ENCODE data around the gene F7.
"Not testable (repeated sequence)": the region's sequence is repeated elsewhere in the genome, so short reads cannot be mapped to it uniquely, and the experiment has no call there.

- TF ChIP-seq, protein P1, sequence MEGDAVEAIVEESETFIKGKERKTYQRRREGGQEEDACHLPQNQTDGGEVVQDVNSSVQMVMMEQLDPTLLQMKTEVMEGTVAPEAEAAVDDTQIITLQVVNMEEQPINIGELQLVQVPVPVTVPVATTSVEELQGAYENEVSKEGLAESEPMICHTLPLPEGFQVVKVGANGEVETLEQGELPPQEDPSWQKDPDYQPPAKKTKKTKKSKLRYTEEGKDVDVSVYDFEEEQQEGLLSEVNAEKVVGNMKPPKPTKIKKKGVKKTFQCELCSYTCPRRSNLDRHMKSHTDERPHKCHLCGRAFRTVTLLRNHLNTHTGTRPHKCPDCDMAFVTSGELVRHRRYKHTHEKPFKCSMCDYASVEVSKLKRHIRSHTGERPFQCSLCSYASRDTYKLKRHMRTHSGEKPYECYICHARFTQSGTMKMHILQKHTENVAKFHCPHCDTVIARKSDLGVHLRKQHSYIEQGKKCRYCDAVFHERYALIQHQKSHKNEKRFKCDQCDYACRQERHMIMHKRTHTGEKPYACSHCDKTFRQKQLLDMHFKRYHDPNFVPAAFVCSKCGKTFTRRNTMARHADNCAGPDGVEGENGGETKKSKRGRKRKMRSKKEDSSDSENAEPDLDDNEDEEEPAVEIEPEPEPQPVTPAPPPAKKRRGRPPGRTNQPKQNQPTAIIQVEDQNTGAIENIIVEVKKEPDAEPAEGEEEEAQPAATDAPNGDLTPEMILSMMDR (IDR thresholded peaks at IDR 0.05) = not testable (repeated sequence)
- TF ChIP-seq, protein P2, sequence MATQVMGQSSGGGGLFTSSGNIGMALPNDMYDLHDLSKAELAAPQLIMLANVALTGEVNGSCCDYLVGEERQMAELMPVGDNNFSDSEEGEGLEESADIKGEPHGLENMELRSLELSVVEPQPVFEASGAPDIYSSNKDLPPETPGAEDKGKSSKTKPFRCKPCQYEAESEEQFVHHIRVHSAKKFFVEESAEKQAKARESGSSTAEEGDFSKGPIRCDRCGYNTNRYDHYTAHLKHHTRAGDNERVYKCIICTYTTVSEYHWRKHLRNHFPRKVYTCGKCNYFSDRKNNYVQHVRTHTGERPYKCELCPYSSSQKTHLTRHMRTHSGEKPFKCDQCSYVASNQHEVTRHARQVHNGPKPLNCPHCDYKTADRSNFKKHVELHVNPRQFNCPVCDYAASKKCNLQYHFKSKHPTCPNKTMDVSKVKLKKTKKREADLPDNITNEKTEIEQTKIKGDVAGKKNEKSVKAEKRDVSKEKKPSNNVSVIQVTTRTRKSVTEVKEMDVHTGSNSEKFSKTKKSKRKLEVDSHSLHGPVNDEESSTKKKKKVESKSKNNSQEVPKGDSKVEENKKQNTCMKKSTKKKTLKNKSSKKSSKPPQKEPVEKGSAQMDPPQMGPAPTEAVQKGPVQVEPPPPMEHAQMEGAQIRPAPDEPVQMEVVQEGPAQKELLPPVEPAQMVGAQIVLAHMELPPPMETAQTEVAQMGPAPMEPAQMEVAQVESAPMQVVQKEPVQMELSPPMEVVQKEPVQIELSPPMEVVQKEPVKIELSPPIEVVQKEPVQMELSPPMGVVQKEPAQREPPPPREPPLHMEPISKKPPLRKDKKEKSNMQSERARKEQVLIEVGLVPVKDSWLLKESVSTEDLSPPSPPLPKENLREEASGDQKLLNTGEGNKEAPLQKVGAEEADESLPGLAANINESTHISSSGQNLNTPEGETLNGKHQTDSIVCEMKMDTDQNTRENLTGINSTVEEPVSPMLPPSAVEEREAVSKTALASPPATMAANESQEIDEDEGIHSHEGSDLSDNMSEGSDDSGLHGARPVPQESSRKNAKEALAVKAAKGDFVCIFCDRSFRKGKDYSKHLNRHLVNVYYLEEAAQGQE (IDR thresholded peaks at IDR 0.05; ENCODE audit: insufficient read depth in 1 of 2, low read depth in 2 of 2, low read length in 1 of 2) = not testable (repeated sequence)
- TF ChIP-seq TCF7L2 (IDR thresholded peaks at IDR 0.05; ENCODE audit: low read depth, low read length) = not testable (repeated sequence)
Observed at GRCh38 chr13:113108521-113108920, 2.9 kb downstream of the F7 start.

Data from Panc1 (cell line).